ENCODE measurements around the gene NAAA. TPM values are rescaled to one million over a fixed set of nuclear protein-coding genes. Genes with fewer than 3 reads are reported as not detected.
"Not testable (repeated sequence)": the region's sequence is repeated elsewhere in the genome, so short reads cannot be mapped to it uniquely, and the experiment has no call there.

Gene NAAA
- total and polyA plus RNA-seq, 4 experiments from 2014 or later = 86.1 to 141 (median 104) TPM

DNA sequence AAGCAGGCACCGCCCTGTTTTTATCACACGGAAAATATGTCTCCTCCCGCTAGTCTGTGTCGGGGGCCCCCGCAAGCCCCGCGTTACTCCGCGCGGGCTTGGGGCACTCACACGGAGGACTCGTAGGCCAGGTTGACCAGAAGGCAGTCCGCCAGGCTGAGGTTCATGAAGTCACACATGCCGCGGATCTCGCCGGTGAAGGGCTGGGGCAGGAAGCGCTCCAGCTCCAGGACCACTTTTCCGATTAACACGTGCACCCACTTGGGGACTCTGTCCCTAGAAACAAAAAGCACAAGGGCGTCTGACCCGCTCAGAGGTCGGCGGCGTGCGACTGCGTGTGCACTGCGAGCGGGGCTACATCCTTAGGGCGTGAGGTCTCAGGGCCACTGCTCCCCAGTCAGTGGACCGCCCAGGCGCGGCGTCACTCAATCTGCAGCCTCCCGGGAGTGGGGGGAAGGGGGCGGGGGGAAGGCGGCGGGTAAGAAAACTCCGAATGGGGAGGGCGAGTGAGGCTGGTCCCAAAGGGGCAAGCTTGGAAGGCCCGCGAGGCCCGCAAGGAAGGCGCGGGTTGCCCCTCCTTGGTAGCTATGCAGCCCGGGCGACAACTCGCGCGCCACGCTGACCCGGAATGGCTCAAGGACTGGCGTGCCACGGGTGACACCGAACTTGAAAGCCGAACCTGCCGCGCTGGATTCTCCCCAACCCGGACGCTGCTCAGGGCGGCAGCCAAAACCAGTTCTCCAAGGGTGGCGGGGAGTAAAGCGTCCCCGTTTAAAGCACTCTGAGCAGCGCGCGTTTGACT, 722 bp downstream of the NAAA start:
- Histone ChIP-seq H3K27ac (ENCODE audit: low read depth, low read length) (peak overlapping the region; percentile 75), H3K4me1 (ENCODE audit: insufficient read depth, low read length) (peaks cover 19% of the 10 kb centered on the region), H3K36me3 (ENCODE audit: insufficient read depth, low read length) (peaks cover 4% of the 10 kb centered on the region), H3K9me3 (ENCODE audit: control insufficient read depth in 1 of 2, low read length in 2 of 2) (no peaks in the 10 kb centered on the region), H3K4me3 (ENCODE audit: low read length in 2 of 2) (peak overlapping the region; percentile 80 to 98), H3K27me3 (ENCODE audit: insufficient read depth, low read length) (no peaks in the 10 kb centered on the region)
- peak; percentile 67 to 87 (median 72) for DNase-seq
- Mint-ChIP-seq H3K27ac (peak overlapping the region; percentile 96 to 98 (median 98)), H3K4me1 (peaks cover 10 to 35% (median 19%) of the 10 kb centered on the region in 4 donors), H3K36me3 (peaks cover 13 to 39% of the 10 kb centered on the region in 2 donors), H3K27me3 (no peaks in the 10 kb centered on the region), H3K9me3 (no peaks in the 10 kb centered on the region), H3K4me3 (peak overlapping the region; percentile 97 to 99 (median 98))
- intact Hi-C loops (cut with micrococcal nuclease) = loop anchor here (1.0 to 10.0 kb wide), 7 partner anchors 50 to 1217 kb away; partner anchors contain the start of genes CCNG2, CCNI, G3BP2 and NUP54
- CTCF ChIA-PET (ENCODE audit: partially characterized antibody) = interaction anchor here (1.1 to 2.2 kb wide), 9 partner anchors 9 to 213 kb away, joined by 3 to 20 read pairs (median 4); no protein-coding TSS in a partner anchor
- POLR2A ChIA-PET (ENCODE audit: partially characterized antibody) = interaction anchor here (0.7 to 2.9 kb wide), 23 partner anchors 8 to 1922 kb away, joined by 3 to 31 read pairs (median 4); partner anchors contain the start of genes CDKL2, G3BP2, NUP54 and RCHY1

DNA sequence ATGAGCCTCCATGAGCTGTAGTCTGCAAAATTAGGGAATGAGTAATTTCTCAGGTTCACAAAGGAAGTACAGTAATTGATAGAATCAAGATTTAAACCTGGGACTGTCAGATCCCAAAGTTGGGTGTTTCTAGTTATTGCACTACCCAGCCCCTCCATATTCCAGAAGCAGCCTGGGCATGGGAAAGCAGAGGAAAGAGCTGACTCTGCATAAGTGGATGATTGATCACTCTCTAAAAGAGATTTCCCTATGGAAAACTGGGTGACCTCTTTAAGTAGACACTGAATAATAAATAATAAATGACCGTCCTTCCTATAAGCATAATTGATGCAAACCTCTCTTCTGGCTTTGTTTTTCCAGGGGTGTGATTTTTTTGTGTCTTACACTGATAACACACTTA, 5.2 kb downstream of the NAAA start:
- POLR2A ChIA-PET (ENCODE audit: partially characterized antibody) = no interaction called here
- Histone ChIP-seq H3K27me3 (ENCODE audit: insufficient read depth, low read length) (no peaks in the 10 kb centered on the region), H3K4me3 (ENCODE audit: low read length in 2 of 2) (no peak overlapping the region), H3K4me1 (ENCODE audit: insufficient read depth, low read length) (peaks cover 19% of the 10 kb centered on the region), H3K27ac (ENCODE audit: low read depth, low read length) (no peak overlapping the region), H3K9me3 (ENCODE audit: control insufficient read depth in 1 of 2, low read length in 2 of 2) (no peaks in the 10 kb centered on the region), H3K36me3 (ENCODE audit: insufficient read depth, low read length) (peaks cover 4% of the 10 kb centered on the region)
- intact Hi-C loops (cut with micrococcal nuclease) = no loop called here
- DNase-seq = no peak
- CTCF ChIA-PET (ENCODE audit: partially characterized antibody) = interaction anchor here (1.4 kb wide), 1 partner anchor 40 kb away, joined by 4 read pairs; no protein-coding TSS in a partner anchor
- Mint-ChIP-seq H3K9me3 (peaks cover 0 to 1% (median 0%) of the 10 kb centered on the region in 8 donors), H3K4me1 (peaks cover 12 to 40% (median 23%) of the 10 kb centered on the region in 4 donors), H3K4me3 (no peak overlapping the region), H3K36me3 (peaks cover 19 to 60% of the 10 kb centered on the region in 2 donors), H3K27ac (no peak overlapping the region), H3K27me3 (no peaks in the 10 kb centered on the region)

DNA sequence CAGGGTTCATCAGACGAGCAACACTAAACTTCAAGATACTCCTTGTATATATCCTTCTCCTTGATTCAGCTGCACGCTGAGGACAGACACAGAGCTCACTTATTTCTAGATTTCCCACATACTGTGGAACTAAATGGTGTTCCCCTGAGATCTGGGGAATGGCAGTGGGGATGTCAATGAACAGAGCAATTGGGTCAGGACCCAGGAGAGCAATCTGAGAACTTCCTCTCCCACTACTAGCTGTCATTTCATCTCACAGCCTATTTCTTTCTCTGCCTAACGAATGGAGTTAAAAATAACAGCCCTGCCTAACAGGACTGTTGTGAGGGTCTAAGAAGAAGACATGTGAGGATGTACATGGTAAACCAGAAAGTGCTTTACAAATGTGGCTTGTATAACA, 10.7 kb downstream of the NAAA start:
- Mint-ChIP-seq H3K4me1 (peaks cover 4 to 10% (median 8%) of the 10 kb centered on the region in 4 donors), H3K36me3 (peaks cover 28 to 58% of the 10 kb centered on the region in 2 donors), H3K27me3 (no peaks in the 10 kb centered on the region), H3K27ac (peak overlapping the region in 1 of 7 donors; percentile 6), H3K9me3 (peaks cover 0 to 1% (median 0%) of the 10 kb centered on the region in 8 donors), H3K4me3 (no peak overlapping the region)
- DNase-seq = no peak
- Histone ChIP-seq H3K27ac (ENCODE audit: low read depth, low read length) (no peak overlapping the region), H3K27me3 (ENCODE audit: insufficient read depth, low read length) (no peaks in the 10 kb centered on the region), H3K9me3 (ENCODE audit: control insufficient read depth in 1 of 2, low read length in 2 of 2) (no peaks in the 10 kb centered on the region), H3K36me3 (ENCODE audit: insufficient read depth, low read length) (peaks cover 17% of the 10 kb centered on the region), H3K4me1 (ENCODE audit: insufficient read depth, low read length) (no peaks in the 10 kb centered on the region), H3K4me3 (ENCODE audit: low read length in 2 of 2) (no peak overlapping the region)
- ChIA-PET POLR2A (ENCODE audit: partially characterized antibody) (interaction anchor here (1.2 kb wide), 3 partner anchors 8 to 61 kb away, joined by 3 to 4 read pairs (median 3); partner anchors contain the start of genes NAAA and SDAD1), CTCF (ENCODE audit: partially characterized antibody) (interaction anchor here (1.0 to 1.3 kb wide), 3 partner anchors 14 to 66 kb away, joined by 3 to 4 read pairs (median 3); no protein-coding TSS in a partner anchor)
- intact Hi-C loops (cut with micrococcal nuclease) = no loop called here

DNA sequence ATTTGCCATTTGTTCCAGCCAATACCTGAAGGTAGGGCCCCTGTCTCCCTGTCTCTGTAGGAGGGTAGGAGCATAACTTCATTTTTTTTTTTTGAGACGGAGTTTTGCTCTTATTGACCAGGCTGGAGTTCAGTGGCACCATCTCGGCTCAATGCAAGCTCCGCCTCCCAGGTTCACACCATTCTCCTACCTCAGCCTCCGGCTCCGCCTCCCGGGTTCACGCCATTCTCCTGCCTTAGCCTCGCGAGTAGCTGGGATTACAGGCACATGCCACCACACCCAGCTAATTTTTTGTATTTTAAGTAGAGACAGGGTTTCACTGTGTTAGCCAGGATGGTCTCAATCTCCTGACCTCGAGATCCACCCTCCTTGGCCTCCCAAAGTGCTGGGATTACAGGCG, 15.9 kb downstream of the NAAA start:
- CTCF ChIA-PET (ENCODE audit: partially characterized antibody) = interaction anchor here (0.6 to 3.3 kb wide), 5 partner anchors 10 to 71 kb away, joined by 3 to 15 read pairs (median 5); partner anchors contain the start of gene NAAA
- peaks cover 56 to 73% of the 10 kb centered on the region in 2 donors for H3K36me3 Mint-ChIP-seq
- DNase-seq; intact Hi-C loops (cut with micrococcal nuclease); H3K4me1 Mint-ChIP-seq; H3K27ac Mint-ChIP-seq; H3K27me3 Mint-ChIP-seq; H3K4me3 Mint-ChIP-seq; H3K9me3 ChIP-seq (ENCODE audit: control insufficient read depth in 1 of 2, low read length in 2 of 2); H3K9me3 Mint-ChIP-seq; H3K27me3 ChIP-seq (ENCODE audit: insufficient read depth, low read length); H3K4me3 ChIP-seq (ENCODE audit: low read length in 2 of 2); H3K4me1 ChIP-seq (ENCODE audit: insufficient read depth, low read length); H3K27ac ChIP-seq (ENCODE audit: low read depth, low read length): not testable (repeated sequence)
- peaks cover 53% of the 10 kb centered on the region for H3K36me3 ChIP-seq (ENCODE audit: insufficient read depth, low read length)
- POLR2A ChIA-PET (ENCODE audit: partially characterized antibody) = interaction anchor here (0.7 kb wide), 1 partner anchor 410 kb away, joined by 3 read pairs; no protein-coding TSS in a partner anchor

DNA sequence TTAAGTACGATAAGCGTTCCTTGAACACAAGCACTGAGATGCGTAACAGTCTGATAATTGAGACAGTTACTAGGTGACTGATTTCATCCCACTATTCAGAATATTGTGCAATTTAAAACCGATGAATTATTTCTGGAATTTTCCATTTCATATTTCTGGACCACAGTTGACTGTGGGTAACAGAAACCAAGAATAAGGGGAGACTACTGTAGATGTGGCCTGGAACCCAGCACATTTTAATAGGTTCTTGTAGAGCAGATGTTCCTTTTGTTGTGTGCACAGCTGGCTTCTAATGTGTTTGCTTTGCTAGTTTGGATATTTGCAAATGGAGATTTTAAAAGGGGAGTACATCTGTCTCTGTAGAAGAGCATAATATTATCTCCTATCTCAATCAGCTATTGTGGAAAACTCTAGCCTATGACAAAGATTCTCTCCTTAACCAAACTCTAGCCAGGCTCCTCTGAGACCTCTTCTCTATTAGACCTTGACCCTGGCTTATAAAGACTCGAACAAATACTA, 16.4 kb downstream of the NAAA start:
- H3K4me3 ChIP-seq (ENCODE audit: low read length in 2 of 2) = no peak overlapping the region
- ChIA-PET CTCF (ENCODE audit: partially characterized antibody) (interaction anchor here (0.6 to 3.3 kb wide), 3 partner anchors 9 to 37 kb away, joined by 5 to 15 read pairs (median 5); no protein-coding TSS in a partner anchor), POLR2A (ENCODE audit: partially characterized antibody) (no interaction called here)
- Mint-ChIP-seq H3K36me3 (peaks cover 55 to 72% of the 10 kb centered on the region in 2 donors), H3K4me1 (peaks cover 0 to 5% (median 3%) of the 10 kb centered on the region in 4 donors), H3K4me3 (no peak overlapping the region), H3K9me3 (no peaks in the 10 kb centered on the region), H3K27me3 (no peaks in the 10 kb centered on the region), H3K27ac (no peak overlapping the region)
- no peak overlapping the region for H3K27ac ChIP-seq (ENCODE audit: low read depth, low read length)
- H3K27me3 ChIP-seq (ENCODE audit: insufficient read depth, low read length) = no peaks in the 10 kb centered on the region
- no peaks in the 10 kb centered on the region for H3K4me1 ChIP-seq (ENCODE audit: insufficient read depth, low read length)
- peaks cover 55% of the 10 kb centered on the region for H3K36me3 ChIP-seq (ENCODE audit: insufficient read depth, low read length)
- H3K9me3 ChIP-seq (ENCODE audit: control insufficient read depth in 1 of 2, low read length in 2 of 2) = no peaks in the 10 kb centered on the region
- no peak for DNase-seq
- intact Hi-C loops (cut with micrococcal nuclease) = no loop called here

DNA sequence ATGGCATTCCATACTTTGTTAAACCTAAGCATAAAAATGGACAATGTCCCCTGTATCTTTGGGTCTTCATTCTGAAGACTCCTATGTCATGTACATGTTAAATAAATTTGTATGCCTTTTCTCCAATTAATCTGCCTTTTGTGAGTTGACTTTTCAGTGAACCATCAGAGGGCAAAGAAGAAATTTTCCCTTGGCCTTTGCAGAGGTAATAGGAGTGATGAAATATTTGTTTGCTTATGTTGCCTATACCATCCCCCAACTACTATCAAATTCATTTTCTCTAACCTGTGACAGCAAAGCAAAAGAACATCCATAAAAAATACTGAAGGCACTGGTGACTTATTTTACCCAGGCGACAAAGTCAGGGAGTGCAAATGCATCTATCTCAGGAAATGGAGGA, 18.2 kb downstream of the NAAA start:
- intact Hi-C loops (cut with micrococcal nuclease) = no loop called here
- ChIA-PET CTCF (ENCODE audit: partially characterized antibody) (no interaction called here), POLR2A (ENCODE audit: partially characterized antibody) (no interaction called here)
- H3K4me1 Mint-ChIP-seq = peaks cover 0 to 1% (median 0%) of the 10 kb centered on the region in 4 donors
- H3K9me3 Mint-ChIP-seq = no peaks in the 10 kb centered on the region
- no peaks in the 10 kb centered on the region for H3K9me3 ChIP-seq (ENCODE audit: control insufficient read depth in 1 of 2, low read length in 2 of 2)
- DNase-seq = no peak
- H3K4me1 ChIP-seq (ENCODE audit: insufficient read depth, low read length) = no peaks in the 10 kb centered on the region
- H3K36me3 ChIP-seq (ENCODE audit: insufficient read depth, low read length) = peaks cover 52% of the 10 kb centered on the region
- no peak overlapping the region for H3K4me3 Mint-ChIP-seq
- H3K27ac Mint-ChIP-seq = peak overlapping the region in 3 of 7 donors; percentile 48 to 74 (median 58)
- H3K27ac ChIP-seq (ENCODE audit: low read depth, low read length) = no peak overlapping the region
- H3K27me3 ChIP-seq (ENCODE audit: insufficient read depth, low read length) = no peaks in the 10 kb centered on the region
- H3K36me3 Mint-ChIP-seq = peaks cover 52 to 73% of the 10 kb centered on the region in 2 donors
- no peaks in the 10 kb centered on the region for H3K27me3 Mint-ChIP-seq
- H3K4me3 ChIP-seq (ENCODE audit: low read length in 2 of 2) = no peak overlapping the region

DNA sequence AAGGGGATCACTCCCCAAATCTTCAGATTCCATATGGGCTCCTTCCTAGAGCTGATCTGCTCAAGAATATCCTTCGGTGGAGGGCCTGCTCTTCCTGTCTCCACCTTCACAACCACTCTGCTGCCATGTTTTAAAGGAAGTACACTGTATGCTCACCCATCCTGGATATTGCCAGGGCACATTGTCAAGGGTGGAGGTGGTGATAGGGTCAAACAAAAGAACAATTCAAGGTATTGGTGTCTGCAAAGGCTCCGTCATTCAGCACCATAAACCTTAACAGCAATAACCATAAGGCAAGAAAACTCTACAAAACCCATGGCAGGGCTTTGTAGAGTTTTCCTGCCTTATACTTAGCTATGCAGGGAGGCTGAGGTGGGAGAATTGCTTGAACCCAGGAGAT, 18.9 kb downstream of the NAAA start:
- H3K4me1 ChIP-seq (ENCODE audit: insufficient read depth, low read length) = no peaks in the 10 kb centered on the region
- H3K27me3 Mint-ChIP-seq = no peaks in the 10 kb centered on the region
- intact Hi-C loops (cut with micrococcal nuclease) = no loop called here
- ChIA-PET POLR2A (ENCODE audit: partially characterized antibody) (interaction anchor here (1.2 kb wide), 1 partner anchor 9 kb away, joined by 4 read pairs; no protein-coding TSS in a partner anchor), CTCF (ENCODE audit: partially characterized antibody) (no interaction called here)
- H3K27me3 ChIP-seq (ENCODE audit: insufficient read depth, low read length) = no peaks in the 10 kb centered on the region
- H3K27ac ChIP-seq (ENCODE audit: low read depth, low read length) = no peak overlapping the region
- H3K4me3 Mint-ChIP-seq = no peak overlapping the region
- peaks cover 0 to 1% (median 0%) of the 10 kb centered on the region in 4 donors for H3K4me1 Mint-ChIP-seq
- no peaks in the 10 kb centered on the region for H3K9me3 Mint-ChIP-seq
- H3K36me3 Mint-ChIP-seq = peaks cover 54 to 73% of the 10 kb centered on the region in 2 donors
- no peak overlapping the region for H3K4me3 ChIP-seq (ENCODE audit: low read length in 2 of 2)
- H3K36me3 ChIP-seq (ENCODE audit: insufficient read depth, low read length) = peaks cover 52% of the 10 kb centered on the region
- H3K9me3 ChIP-seq (ENCODE audit: control insufficient read depth in 1 of 2, low read length in 2 of 2) = no peaks in the 10 kb centered on the region
- H3K27ac Mint-ChIP-seq = peak overlapping the region in 1 of 7 donors; percentile 30
- no peak for DNase-seq

Measured in CD4-positive, alpha-beta memory T cell (primary cell).